Caco-2 (cell line): ENCODE data around the gene RFTN1. TPM values are rescaled to one million over a fixed set of nuclear protein-coding genes. Genes with fewer than 3 reads are reported as not detected.

Source experiments
- BruUV-seq: library from RNA; stranded (reverse); fragments of 400-500 nt; replicated peaks from 2 replicates; lab custom pipeline; 2021; lab: Mats Ljungman, UMichigan
- CTCF ChIA-PET: fragments of 300-600 bp; sonication (Branson Sonifier 250); formaldehyde crosslinking; loops from one replicate; lab custom pipeline; 2022; ENCODE audit warnings: antibody characterized with exemption; lab: Charles Lee
- POLR2A ChIA-PET: fragments of 300-600 bp; sonication (Branson Sonifier 250); formaldehyde crosslinking; loops from one replicate; lab custom pipeline; 2022; ENCODE audit warnings: antibody characterized with exemption; lab: Charles Lee
- DNase-seq, 2 experiments: peaks; one replicate each; pipeline versions ENCODE4 v3.0.0 to v3.0.0-alpha.2; 2020 to 2022
- H3K27me3 ChIP-seq: replicated peaks from 2 replicates; pipeline ENCODE4 v1.6.0; 2011; ENCODE audit warnings: low read length; ENCODE audit not compliant: control insufficient read depth, insufficient read depth
- H3K36me3 ChIP-seq: 2 replicates; pipeline ENCODE4 v1.5.1; 2011; ENCODE audit warnings: low read length; ENCODE audit not compliant: control insufficient read depth, insufficient read depth
- H3K4me1 ChIP-seq: fragments of 250-450 bp; sonication (Bioruptor Pico); 2 replicates; pipeline ENCODE4 v1.5.1; 2020; ENCODE audit warnings: mild to moderate bottlenecking
- H3K4me3 ChIP-seq: 2 replicates; pipeline ENCODE4 v1.5.1; 2011; ENCODE audit warnings: low read depth, mild to moderate bottlenecking, control low read depth, low read length
- H3K9me3 ChIP-seq: fragments of 250-450 bp; sonication (Bioruptor Pico); 2 replicates; pipeline ENCODE4 v1.5.1; 2020; ENCODE audit warnings: mild to moderate bottlenecking, moderate library complexity
- H3K27ac Mint-ChIP-seq: one replicate; pipeline ENCODE4 v1.8.0; 2022; ENCODE audit warnings: mixed read lengths; ENCODE audit not compliant: unreplicated experiment
- H3K27me3 Mint-ChIP-seq: one replicate; pipeline ENCODE4 v1.8.0; 2022; ENCODE audit warnings: mixed read lengths; ENCODE audit not compliant: insufficient read depth, unreplicated experiment
- H3K36me3 Mint-ChIP-seq: one replicate; pipeline ENCODE4 v1.8.0; 2022; ENCODE audit warnings: mild to moderate bottlenecking, mixed read lengths; ENCODE audit not compliant: insufficient read depth, unreplicated experiment
- H3K4me1 Mint-ChIP-seq: one replicate; pipeline ENCODE4 v1.8.0; 2022; ENCODE audit warnings: low read depth, mixed read lengths; ENCODE audit not compliant: unreplicated experiment
- H3K4me3 Mint-ChIP-seq: one replicate; pipeline ENCODE4 v1.8.0; 2022; ENCODE audit warnings: mild to moderate bottlenecking, moderate library complexity, mixed read lengths; ENCODE audit not compliant: unreplicated experiment
- H3K9me3 Mint-ChIP-seq: one replicate; pipeline ENCODE4 v1.8.0; 2022; ENCODE audit warnings: mixed read lengths; ENCODE audit not compliant: unreplicated experiment
- intact Hi-C: fragments of 100-400 bp; cut with micrococcal nuclease; formaldehyde crosslinking; loops from one replicate; pipeline ENCODE4 v1.10.0; 2022; ENCODE audit not compliant: unreplicated experiment
- total RNA-seq: library from RNA; stranded (reverse); gene quantifications from 2 replicates; pipeline ENCODE4 v1.2.3, GENCODE V29; 2022
- TF ChIP-seq, protein P1 (sequence below), 2 experiments: fragments of 200-600 bp in 1 of 2; IDR thresholded peaks; 1 replicate in 1 of 2; 2 replicates in 1 of 2; pipeline versions ENCODE4 v1.5.1 to v1.8.0; 2011 to 2022; ENCODE audit warnings: antibody characterized with exemption in 1 of 2, control low read depth in 1 of 2, inconsistent platforms in 1 of 2, low read depth in 1 of 2, low read length in 1 of 2, mild to moderate bottlenecking in 1 of 2, moderate library complexity in 1 of 2; ENCODE audit not compliant: insufficient read depth in 1 of 2, severe bottlenecking in 1 of 2, unreplicated experiment in 1 of 2

Gene RFTN1
- total RNA-seq, 1 experiment from 2014 or later = 10.2 TPM

DNA sequence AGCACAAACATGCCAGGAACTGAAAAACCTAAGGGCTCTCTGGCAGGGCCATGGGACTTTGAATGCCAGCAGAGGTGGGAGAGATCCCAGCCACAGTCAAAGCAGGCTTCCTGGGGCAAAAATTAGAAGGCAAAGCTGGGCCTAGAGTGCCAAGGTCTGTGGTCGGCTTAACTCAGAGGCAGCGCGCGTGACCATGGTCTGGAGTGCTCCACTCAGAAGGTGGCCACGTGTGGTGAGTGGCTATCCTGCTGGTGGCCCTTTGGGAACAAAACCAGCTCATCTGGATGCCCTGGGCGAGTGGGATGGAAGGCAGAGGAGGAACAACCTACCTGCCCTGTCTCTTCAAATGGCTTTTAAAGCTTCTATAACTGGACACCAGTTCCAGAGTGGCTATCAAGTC is 185.4 kb downstream of the RFTN1 start:
- peaks cover 14% of the 10 kb centered on the region for H3K4me1 Mint-ChIP-seq
- H3K4me3 Mint-ChIP-seq = no peak overlapping the region
- peaks cover 12% of the 10 kb centered on the region; the same call in 1 of the 2 replicates for H3K4me1 ChIP-seq
- H3K27ac Mint-ChIP-seq = no peak overlapping the region
- DNase-seq = no peak
- peaks cover 15% of the 10 kb centered on the region for H3K9me3 ChIP-seq
- CTCF ChIA-PET = no interaction called here
- H3K36me3 Mint-ChIP-seq = peaks cover 34% of the 10 kb centered on the region
- TF ChIP-seq, protein P1, sequence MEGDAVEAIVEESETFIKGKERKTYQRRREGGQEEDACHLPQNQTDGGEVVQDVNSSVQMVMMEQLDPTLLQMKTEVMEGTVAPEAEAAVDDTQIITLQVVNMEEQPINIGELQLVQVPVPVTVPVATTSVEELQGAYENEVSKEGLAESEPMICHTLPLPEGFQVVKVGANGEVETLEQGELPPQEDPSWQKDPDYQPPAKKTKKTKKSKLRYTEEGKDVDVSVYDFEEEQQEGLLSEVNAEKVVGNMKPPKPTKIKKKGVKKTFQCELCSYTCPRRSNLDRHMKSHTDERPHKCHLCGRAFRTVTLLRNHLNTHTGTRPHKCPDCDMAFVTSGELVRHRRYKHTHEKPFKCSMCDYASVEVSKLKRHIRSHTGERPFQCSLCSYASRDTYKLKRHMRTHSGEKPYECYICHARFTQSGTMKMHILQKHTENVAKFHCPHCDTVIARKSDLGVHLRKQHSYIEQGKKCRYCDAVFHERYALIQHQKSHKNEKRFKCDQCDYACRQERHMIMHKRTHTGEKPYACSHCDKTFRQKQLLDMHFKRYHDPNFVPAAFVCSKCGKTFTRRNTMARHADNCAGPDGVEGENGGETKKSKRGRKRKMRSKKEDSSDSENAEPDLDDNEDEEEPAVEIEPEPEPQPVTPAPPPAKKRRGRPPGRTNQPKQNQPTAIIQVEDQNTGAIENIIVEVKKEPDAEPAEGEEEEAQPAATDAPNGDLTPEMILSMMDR (IDR thresholded peaks at IDR 0.05; ENCODE audit: insufficient read depth in 1 of 2, low read depth in 1 of 2, low read length in 1 of 2, severe bottlenecking in 1 of 2, unreplicated experiment in 1 of 2) = no peak
- H3K27me3 ChIP-seq = no peaks in the 10 kb centered on the region
- no peak overlapping the region for H3K4me3 ChIP-seq
- intact Hi-C loops = no loop called here
- POLR2A ChIA-PET = no interaction called here
- peaks cover 3% of the 10 kb centered on the region for H3K36me3 ChIP-seq
- H3K9me3 Mint-ChIP-seq = peaks cover 21% of the 10 kb centered on the region
- no TSS peak for BruUV-seq
- H3K27me3 Mint-ChIP-seq = no peaks in the 10 kb centered on the region

DNA sequence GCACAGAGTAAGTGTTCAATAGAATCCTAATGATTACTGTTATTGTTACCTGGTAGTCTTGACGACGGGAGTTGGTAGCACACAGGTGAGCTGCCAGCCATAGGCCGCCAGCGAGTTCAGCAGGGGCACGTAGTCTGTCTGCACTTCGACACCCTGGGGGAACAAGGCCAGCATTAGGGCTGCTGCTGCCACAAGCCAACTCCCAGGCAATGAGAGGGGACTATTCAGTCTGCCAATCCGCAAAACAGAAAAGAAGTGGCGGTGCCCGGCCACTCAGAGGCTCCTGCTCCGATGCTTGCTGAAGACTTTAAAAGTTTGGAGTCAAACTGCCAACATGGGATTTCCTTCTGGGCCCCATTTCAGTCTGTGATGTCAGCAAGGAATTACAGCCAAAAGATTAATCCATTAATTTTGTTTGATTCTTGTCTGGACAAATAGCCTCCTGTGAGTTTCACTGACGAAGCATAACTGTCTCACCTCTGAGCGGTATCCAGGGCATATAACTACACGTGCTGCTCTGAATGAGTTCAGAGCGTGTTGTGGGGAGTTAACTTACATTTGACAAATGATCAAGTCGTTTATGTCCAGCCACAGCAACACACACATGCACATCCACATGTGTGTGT is 186.7 kb downstream of the RFTN1 start:
- no peaks in the 10 kb centered on the region for H3K27me3 ChIP-seq
- H3K27me3 Mint-ChIP-seq = no peaks in the 10 kb centered on the region
- no peak for DNase-seq
- TF ChIP-seq, protein P1 (IDR thresholded peaks at IDR 0.05; ENCODE audit: insufficient read depth in 1 of 2, low read depth in 1 of 2, low read length in 1 of 2, severe bottlenecking in 1 of 2, unreplicated experiment in 1 of 2) = no peak
- ChIA-PET POLR2A (no interaction called here), CTCF (no interaction called here)
- H3K4me3 Mint-ChIP-seq = no peak overlapping the region
- no peak overlapping the region for H3K27ac Mint-ChIP-seq
- H3K4me1 ChIP-seq = 0 out of 2 replicates have a peak, but pooled peaks cover 6% of the 10 kb centered on the region
- no TSS peak for BruUV-seq
- peaks cover 6% of the 10 kb centered on the region for H3K4me1 Mint-ChIP-seq
- H3K36me3 ChIP-seq = peaks cover 3% of the 10 kb centered on the region
- H3K9me3 Mint-ChIP-seq = peaks cover 8% of the 10 kb centered on the region
- peaks cover 26% of the 10 kb centered on the region for H3K36me3 Mint-ChIP-seq
- peaks cover 13% of the 10 kb centered on the region for H3K9me3 ChIP-seq
- intact Hi-C loops = no loop called here
- H3K4me3 ChIP-seq = no peak overlapping the region

DNA sequence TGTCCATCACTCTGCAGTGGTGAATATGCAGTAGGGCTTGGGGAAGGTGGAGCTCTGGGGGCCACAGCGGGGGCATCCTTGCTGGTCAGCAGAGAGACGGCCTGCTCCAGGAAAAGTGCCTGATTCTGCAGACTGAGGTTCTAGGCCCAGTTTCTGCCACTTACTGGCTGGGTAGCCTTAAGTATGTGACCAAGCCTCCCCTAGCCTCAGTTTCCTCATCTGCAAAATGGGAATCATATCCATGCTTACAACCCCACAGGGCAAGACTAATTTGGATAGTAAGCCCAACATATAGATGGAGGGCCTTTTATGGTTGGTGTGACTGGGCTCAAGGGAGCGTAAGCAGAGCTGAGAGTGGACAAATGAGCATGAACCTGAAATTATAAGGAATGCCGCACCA is 187.6 kb downstream of the RFTN1 start:
- intact Hi-C loops = no loop called here
- H3K36me3 ChIP-seq = peaks cover 3% of the 10 kb centered on the region
- TF ChIP-seq, protein P1 (IDR thresholded peaks at IDR 0.05; ENCODE audit: insufficient read depth in 1 of 2, low read depth in 1 of 2, low read length in 1 of 2, severe bottlenecking in 1 of 2, unreplicated experiment in 1 of 2) = no peak
- no peak overlapping the region for H3K27ac Mint-ChIP-seq
- H3K27me3 Mint-ChIP-seq = no peaks in the 10 kb centered on the region
- no peak for DNase-seq
- H3K27me3 ChIP-seq = no peaks in the 10 kb centered on the region
- peaks cover 17% of the 10 kb centered on the region for H3K36me3 Mint-ChIP-seq
- POLR2A ChIA-PET = no interaction called here
- CTCF ChIA-PET = no interaction called here
- no peak overlapping the region for H3K4me3 ChIP-seq
- no peaks in the 10 kb centered on the region for H3K9me3 Mint-ChIP-seq
- no peak overlapping the region for H3K4me3 Mint-ChIP-seq
- BruUV-seq = no TSS peak
- H3K4me1 Mint-ChIP-seq = no peaks in the 10 kb centered on the region
- H3K4me1 ChIP-seq = 0 out of 2 replicates have a peak, but pooled peaks cover under 1% of the 10 kb centered on the region
- peaks cover 3% of the 10 kb centered on the region for H3K9me3 ChIP-seq
